NCI-H2196 (cell line): ENCODE measurements around the gene MBNL2.

Experiments used
- DNase-seq: peaks from one replicate; lab custom pipeline; 2025; ENCODE audit not compliant: unreplicated experiment; lab: John Stamatoyannopoulos, UW

MBNL2 gene

GRCh38 chr13:97231829-97232196, 9.7 kb downstream of the MBNL2 start:
- no peak for DNase-seq

- no peak for DNase-seq
Observed at GRCh38 chr13:97233499-97233898, 11.4 kb downstream of the MBNL2 start.

DNA sequence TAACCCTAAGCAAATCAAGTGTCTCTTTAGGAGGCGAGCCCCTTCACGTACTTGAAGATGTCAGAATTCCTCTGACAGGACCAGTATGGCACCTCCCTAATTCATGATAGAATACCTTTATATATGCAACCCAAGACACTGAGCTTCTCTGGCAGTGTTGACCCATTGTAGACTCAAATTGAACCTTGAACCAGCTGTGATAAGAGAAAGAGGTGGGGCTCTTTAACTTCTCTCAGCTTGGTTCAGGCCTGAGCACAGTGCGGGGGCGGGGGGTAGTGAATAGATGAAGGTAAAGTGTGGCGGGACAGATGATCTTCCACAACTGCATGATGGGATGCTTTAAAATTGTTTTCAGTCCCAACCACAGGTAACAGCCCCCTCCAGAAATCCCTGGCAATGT, 12.1 kb downstream of the MBNL2 start:
- no peak for DNase-seq

DNA sequence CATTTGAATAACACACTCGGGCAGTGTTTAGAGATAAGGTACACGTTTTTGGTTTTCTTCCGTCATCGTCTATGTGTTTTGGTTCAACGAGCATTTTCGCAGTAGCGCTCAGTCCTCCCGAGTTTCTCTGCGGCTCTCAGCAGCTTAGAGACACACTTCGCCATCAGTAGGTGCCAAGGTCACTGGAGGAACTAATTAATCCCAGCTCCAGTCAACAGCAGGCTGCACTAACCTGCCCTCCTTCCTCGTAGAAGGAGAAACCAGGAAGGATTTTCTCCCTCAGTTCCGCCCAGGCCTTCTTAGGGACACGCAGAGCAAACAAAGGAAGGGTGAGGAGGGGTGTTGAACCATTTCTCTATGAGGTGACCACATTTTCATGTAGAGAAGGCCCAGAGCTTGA, 12.6 kb downstream of the MBNL2 start:
- DNase-seq: no peak

- no peak for DNase-seq
Observed at GRCh38 chr13:97235549-97236231, 13.6 kb downstream of the MBNL2 start.

GRCh38 chr13:97237388-97237787, 15.3 kb downstream of the MBNL2 start:
- DNase-seq: no peak

GRCh38 chr13:97238432-97238831, 16.3 kb downstream of the MBNL2 start:
- no peak for DNase-seq

- no peak for DNase-seq
Observed at GRCh38 chr13:97238883-97239282, 16.8 kb downstream of the MBNL2 start.

DNA sequence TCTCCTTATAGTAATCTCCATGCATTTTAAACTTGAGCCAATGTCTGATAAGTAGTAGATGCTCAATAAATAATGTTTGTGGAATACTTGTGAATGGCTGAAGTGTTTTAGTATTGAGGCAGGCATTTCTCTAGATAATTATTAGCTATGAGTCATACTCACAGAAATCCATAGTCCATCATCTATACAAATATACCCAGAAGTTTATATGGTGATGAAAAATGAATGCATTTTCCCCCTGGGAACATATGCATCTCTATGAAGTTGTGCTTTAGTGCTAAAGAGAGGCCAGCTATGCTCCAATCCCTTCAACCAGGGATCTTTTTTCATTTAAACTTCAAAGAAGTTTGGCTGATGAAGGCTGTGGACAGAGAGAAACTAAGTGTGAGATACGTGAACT, 17.2 kb downstream of the MBNL2 start:
- DNase-seq: no peak

- no peak for DNase-seq
Observed at GRCh38 chr13:97239943-97240787, 18.0 kb downstream of the MBNL2 start.

DNA sequence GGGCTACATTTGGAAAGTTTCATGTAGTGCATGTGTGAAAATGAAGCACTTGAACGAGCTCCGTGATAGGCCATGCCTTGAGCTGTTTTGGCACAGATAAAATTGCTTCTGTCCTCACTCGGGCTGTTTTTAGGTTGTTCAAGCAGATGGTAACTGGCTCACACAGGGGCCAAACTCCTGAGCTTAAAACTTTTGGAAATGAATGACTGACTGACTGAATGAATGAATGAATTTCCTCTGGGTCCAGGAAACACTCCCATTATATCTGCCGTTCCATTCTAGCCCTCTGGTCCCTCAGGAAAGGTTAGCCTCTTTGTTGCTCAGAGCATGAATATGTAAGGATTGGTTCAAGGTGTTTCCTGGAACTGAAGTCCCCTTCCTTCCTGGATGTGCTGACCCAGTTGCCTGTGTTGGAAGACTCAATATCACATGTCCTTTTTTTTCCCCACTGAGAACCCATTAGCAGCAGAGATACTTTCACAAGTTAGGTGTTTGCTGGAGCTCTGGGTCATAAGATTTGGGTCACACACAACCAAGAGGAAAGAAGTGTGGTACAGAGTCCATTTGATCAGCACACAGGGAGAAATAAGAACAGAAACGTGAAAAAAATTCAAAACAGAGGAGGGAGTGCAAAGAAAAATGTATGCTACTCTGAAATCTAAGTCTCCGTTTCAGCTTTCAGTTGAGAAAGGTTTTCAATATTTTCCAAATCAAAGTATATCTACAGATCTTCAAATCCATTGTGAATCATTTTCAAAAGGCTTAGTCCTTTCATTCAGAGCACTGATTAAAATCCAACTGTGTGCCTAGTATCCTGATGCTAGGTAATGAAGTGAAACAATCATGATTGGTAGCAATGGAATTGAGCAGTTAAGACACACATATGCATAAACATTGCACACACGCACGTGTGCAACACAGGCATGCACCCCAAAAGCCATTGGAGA, 18.9 kb downstream of the MBNL2 start:
- DNase-seq: no peak

DNA sequence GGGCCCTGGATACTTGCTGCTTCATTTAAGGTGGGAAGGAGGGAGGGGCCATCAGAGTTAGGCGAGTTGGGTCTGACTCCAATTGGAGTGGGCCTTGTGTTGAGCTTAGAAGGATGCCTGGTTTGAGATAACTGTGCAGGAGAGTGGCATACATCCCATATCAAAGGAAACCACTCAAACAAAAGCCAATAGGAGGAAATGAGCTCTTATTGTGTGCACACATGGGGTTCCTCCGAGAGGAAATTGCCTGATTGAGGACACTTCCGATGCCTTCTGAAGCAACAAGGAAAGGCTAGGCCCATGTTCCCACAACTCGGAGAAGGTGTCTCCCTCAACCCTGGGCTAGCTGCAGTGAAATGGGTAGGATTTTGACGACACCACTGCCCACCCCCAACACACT, 19.6 kb downstream of the MBNL2 start:
- no peak for DNase-seq

DNA sequence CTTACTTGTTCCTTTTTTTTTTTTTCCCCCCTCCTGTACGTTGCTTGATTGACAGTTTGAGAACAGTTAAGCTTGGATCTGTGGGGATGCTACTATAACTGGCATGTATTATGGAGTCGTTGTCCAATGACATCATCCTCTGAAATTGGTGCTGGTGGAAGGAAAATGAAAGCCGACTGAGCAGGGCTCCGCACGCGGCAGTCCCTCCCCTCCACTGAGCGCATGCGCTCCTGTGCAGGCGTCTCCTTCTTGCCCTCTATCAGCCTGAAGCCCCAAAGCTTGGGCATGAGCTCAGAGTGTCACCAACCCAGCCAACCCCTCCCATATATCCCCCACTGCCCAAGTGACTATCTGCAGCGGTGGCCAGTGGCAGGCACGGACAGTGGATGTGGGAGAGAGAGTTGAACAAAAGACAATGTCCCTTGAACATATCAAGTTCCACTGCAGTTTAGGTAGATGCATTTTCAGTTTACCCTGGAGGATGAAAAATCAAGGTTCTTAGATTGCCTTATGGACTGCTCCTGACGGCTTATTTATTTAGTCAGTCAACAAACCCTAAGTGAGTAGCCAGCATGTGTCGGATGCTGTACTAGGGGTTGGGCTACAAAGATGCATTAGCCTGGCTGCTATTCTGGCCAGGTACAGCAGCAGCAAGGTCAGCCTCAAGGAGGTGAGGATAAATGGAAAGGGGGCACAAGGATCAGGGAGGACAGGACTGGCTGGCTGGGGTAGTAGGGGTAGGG, 20.8 kb downstream of the MBNL2 start:
- no peak for DNase-seq

DNA sequence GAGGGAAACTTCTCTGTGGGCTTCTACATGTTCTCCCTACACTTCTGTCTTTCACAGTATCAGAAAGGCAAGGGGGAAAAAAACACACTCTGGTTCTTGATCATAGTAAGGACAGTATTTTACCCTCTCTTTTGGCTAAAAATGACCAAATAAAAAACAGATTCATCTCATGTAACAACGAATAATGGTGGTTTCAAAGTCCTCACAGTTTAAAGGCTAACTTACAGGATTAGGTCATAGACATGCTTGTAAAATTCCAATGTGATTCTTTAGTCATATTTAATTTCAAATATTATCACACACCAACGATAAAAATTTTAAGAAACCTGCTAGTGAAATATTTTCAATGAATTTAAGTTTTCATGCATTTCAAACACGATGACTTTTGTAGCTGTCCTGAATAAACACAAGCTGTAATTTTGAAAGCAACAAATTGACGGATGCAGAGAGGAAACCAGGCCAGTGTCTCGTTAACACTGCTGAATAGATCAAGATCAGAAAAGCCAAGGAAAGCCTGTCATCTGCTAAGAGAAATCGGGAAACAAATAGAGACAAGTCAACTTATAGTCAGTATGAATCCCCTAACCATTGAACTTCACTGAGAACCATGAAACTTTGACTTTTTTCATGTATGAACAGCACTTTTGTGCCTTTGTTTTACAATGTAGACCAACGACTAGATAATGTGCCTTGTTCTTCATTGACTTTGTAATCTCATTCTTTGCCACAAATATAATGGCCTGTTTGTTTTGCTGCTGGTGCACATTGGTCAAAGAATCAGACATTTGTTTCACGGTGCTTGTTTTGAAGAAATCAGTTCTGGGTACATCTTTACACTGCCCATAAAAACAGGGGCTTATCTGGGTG, 22.0 kb downstream of the MBNL2 start:
- DNase-seq: no peak

DNA sequence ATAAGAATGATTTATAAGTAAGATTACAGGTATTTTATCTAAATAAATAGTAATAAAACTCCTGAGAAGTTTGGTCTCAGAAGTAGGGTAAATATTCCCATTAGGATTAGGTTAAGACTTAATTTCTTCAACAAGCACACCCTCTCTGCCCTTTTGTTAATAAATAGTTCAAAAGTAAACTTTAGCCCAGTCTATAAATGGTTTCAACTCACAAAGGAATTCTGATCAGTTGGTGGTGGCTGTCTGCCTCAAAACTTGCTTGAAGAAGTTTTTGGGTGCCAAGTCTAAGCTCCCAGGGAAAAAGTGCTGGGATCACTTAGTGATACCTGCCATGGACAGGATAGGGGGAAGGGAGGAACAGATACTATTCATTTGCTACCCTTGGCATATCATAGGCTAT, 22.9 kb downstream of the MBNL2 start:
- DNase-seq: no peak

- no peak for DNase-seq
Observed at GRCh38 chr13:97246596-97247158, 24.5 kb downstream of the MBNL2 start.

GRCh38 chr13:97248243-97248642, 26.1 kb downstream of the MBNL2 start:
- DNase-seq: no peak

GRCh38 chr13:97249093-97249795, 27.1 kb downstream of the MBNL2 start:
- DNase-seq: no peak
